Upper lobe of left lung (tissue), 6 donors: Measurements from ENCODE around the gene COL28A1. TPM values are rescaled to one million over a fixed set of nuclear protein-coding genes. Genes with fewer than 3 reads are reported as not detected.

Experiments
- ATAC-seq, 2 donors: fragments of 200-7000 bp; cut with Tn5 transposase; one replicate each; pipeline ENCODE4 v1.9.1; 2022; ENCODE audit warnings: mild to moderate bottlenecking in 2 of 2, moderate library complexity in 2 of 2; ENCODE audit not compliant: low FRiP score in 2 of 2
- DNase-seq, 2 donors: peaks; one replicate each; pipeline ENCODE4 v3.0.0-alpha.2; 2019 to 2020
- H3K27ac ChIP-seq, 4 donors: fragments of 200-600 bp; sonication (generic); one replicate each; pipeline ENCODE4 v1.5.1; 2016 to 2019
- H3K27me3 ChIP-seq, 4 donors: fragments of 200-600 bp; sonication (generic); one replicate each; pipeline ENCODE4 v1.5.1; 2017 to 2019
- H3K36me3 ChIP-seq, 4 donors: fragments of 200-600 bp; sonication (generic); one replicate each; pipeline ENCODE4 v1.5.1; 2016 to 2019
- H3K4me1 ChIP-seq, 4 donors: fragments of 200-600 bp; sonication (generic); one replicate each; pipeline ENCODE4 v1.5.1; 2018 to 2019
- H3K4me3 ChIP-seq, 4 donors: fragments of 200-600 bp; sonication (generic); one replicate each; pipeline ENCODE4 v1.5.1; 2017 to 2019; ENCODE audit warnings: mild to moderate bottlenecking in 2 of 4, moderate library complexity in 1 of 4
- H3K9me3 ChIP-seq, 4 donors: fragments of 200-600 bp; sonication (generic); one replicate each; pipeline ENCODE4 v1.5.1; 2018 to 2019
- EP300 ChIP-seq, 4 donors: sonication (generic); formaldehyde crosslinking; IDR thresholded peaks; one replicate each; pipeline ENCODE4 v1.5.1; 2017; ENCODE audit warnings: antibody characterized with exemption in 4 of 4, control low read depth in 2 of 4
- POLR2A ChIP-seq, 4 donors: fragments of 450-650 bp; IDR thresholded peaks; one replicate each; pipeline ENCODE4 v1.5.1; 2016 to 2017; ENCODE audit warnings: antibody characterized with exemption in 4 of 4, mild to moderate bottlenecking in 2 of 4
- POLR2AphosphoS5 ChIP-seq, 2 donors: sonication (generic); formaldehyde crosslinking; IDR thresholded peaks; one replicate each; pipeline ENCODE4 v1.5.1; 2017; ENCODE audit warnings: antibody characterized with exemption in 2 of 2
- WGBS, 2 donors: methylation state at CpG; one replicate each; pipeline ENCODE4 v1.1.5; 2017 to 2018; 5-methylcytosine and 5-hydroxymethylcytosine counted together
- total RNA-seq, 6 donors: library from RNA; depleted of rRNA in 4 of 6; stranded (reverse); fragments of >200 nt in 4 of 6; gene quantifications; one replicate each; pipeline versions ENCODE4 v1.1.0 to v1.2.1, GENCODE V29; 2016 to 2021
- TF ChIP-seq, protein P1 (sequence below), 6 experiments: fragments of 450-650 bp in 4 of 6; fragments of 200-600 bp in 2 of 6; sonication (generic) in 2 of 6; IDR thresholded peaks; one replicate each; pipeline ENCODE4 v1.5.1; 2016 to 2019; ENCODE audit warnings: antibody characterized with exemption in 6 of 6
- donor health status: DM: no; HTN: no; CAD: no; lungs with moderate emphysema.
- donor health status: DM: no; HTN: yes; CAD: no; lungs with severe emphysema.

The COL28A1 gene
- total RNA-seq, 6 donors from 2014 or later, result 1.5 to 14.7 (median 4.3) TPM

- 86 to 88% methylated on average over 3 of the region's 3 CpGs for WGBS, 2 donors
- no peaks in the 10 kb centered on the region for H3K4me1 ChIP-seq
- no peaks in the 10 kb centered on the region for H3K36me3 ChIP-seq
- no peaks in the 10 kb centered on the region for H3K27me3 ChIP-seq
- H3K4me3 ChIP-seq, result no peak overlapping the region
- no peaks in the 10 kb centered on the region for H3K9me3 ChIP-seq
- H3K27ac ChIP-seq, result no peak overlapping the region
- TF ChIP-seq POLR2A (IDR thresholded peaks at IDR 0.05) (no peak), POLR2AphosphoS5 (IDR thresholded peaks at IDR 0.05) (no peak)
- TF ChIP-seq, protein P1, sequence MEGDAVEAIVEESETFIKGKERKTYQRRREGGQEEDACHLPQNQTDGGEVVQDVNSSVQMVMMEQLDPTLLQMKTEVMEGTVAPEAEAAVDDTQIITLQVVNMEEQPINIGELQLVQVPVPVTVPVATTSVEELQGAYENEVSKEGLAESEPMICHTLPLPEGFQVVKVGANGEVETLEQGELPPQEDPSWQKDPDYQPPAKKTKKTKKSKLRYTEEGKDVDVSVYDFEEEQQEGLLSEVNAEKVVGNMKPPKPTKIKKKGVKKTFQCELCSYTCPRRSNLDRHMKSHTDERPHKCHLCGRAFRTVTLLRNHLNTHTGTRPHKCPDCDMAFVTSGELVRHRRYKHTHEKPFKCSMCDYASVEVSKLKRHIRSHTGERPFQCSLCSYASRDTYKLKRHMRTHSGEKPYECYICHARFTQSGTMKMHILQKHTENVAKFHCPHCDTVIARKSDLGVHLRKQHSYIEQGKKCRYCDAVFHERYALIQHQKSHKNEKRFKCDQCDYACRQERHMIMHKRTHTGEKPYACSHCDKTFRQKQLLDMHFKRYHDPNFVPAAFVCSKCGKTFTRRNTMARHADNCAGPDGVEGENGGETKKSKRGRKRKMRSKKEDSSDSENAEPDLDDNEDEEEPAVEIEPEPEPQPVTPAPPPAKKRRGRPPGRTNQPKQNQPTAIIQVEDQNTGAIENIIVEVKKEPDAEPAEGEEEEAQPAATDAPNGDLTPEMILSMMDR (IDR thresholded peaks at IDR 0.05), result no peak
- no peak for DNase-seq
- ATAC-seq, result peak in 1 of 2 donors; percentile 51
These were observed 30.6 kb downstream of the COL28A1 start for GRCh38 chr7:7504910-7505704.

- Histone ChIP-seq H3K9me3 (no peaks in the 10 kb centered on the region), H3K27me3 (no peaks in the 10 kb centered on the region), H3K36me3 (no peaks in the 10 kb centered on the region), H3K4me1 (no peaks in the 10 kb centered on the region), H3K4me3 (no peak overlapping the region), H3K27ac (no peak overlapping the region)
- TF ChIP-seq EP300 (IDR thresholded peaks at IDR 0.05), result no peak
- TF ChIP-seq, protein P1 (IDR thresholded peaks at IDR 0.05), result no peak
- DNase-seq, result no peak
- 45 to 61% methylated on average over 2 of the region's 2 CpGs for WGBS, 2 donors
- no peak for ATAC-seq
These were observed 35.8 kb downstream of the COL28A1 start for GRCh38 chr7:7499892-7500291.

GRCh38 chr7:7498856-7499255 is 36.8 kb downstream of the COL28A1 start:
- Histone ChIP-seq H3K27ac (no peak overlapping the region), H3K4me3 (no peak overlapping the region), H3K9me3 (no peaks in the 10 kb centered on the region), H3K36me3 (no peaks in the 10 kb centered on the region), H3K27me3 (no peaks in the 10 kb centered on the region), H3K4me1 (no peaks in the 10 kb centered on the region)
- DNase-seq, result no peak
- WGBS, 2 donors, result 69 to 70% methylated on average over 6 of the region's 6 CpGs
- TF ChIP-seq EP300 (IDR thresholded peaks at IDR 0.05), result no peak
- no peak for ATAC-seq

DNA sequence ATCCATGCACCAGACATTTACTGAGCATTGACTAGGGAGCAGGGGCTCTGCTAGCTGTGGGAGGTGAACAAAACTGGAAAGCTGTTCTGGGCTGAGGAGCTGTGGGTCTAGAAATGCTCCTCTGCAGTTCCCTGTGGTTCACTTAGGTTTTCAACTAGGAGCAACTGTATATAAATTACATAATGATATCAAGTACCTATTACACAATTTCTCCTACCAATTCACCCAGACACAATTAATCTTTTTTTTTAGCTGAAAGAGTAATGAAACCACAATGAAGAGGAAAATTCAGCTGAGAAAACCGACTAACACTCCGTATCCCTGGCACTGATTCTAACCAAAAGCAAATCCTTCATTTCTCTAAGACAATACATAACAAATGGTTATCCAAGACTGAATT is 39.4 kb downstream of the COL28A1 start:
- no peaks in the 10 kb centered on the region for H3K27me3 ChIP-seq
- H3K4me1 ChIP-seq, result no peaks in the 10 kb centered on the region
- 51 to 59% methylated on average over 2 of the region's 2 CpGs for WGBS, 2 donors
- H3K36me3 ChIP-seq, result no peaks in the 10 kb centered on the region
- no peak for ATAC-seq
- H3K4me3 ChIP-seq, result no peak overlapping the region
- TF ChIP-seq POLR2A (IDR thresholded peaks at IDR 0.05) (no peak), POLR2AphosphoS5 (IDR thresholded peaks at IDR 0.05) (no peak), EP300 (IDR thresholded peaks at IDR 0.05) (no peak)
- TF ChIP-seq, protein P1 (IDR thresholded peaks at IDR 0.05), result no peak
- no peak for DNase-seq
- no peak overlapping the region for H3K27ac ChIP-seq
- no peaks in the 10 kb centered on the region for H3K9me3 ChIP-seq

DNA sequence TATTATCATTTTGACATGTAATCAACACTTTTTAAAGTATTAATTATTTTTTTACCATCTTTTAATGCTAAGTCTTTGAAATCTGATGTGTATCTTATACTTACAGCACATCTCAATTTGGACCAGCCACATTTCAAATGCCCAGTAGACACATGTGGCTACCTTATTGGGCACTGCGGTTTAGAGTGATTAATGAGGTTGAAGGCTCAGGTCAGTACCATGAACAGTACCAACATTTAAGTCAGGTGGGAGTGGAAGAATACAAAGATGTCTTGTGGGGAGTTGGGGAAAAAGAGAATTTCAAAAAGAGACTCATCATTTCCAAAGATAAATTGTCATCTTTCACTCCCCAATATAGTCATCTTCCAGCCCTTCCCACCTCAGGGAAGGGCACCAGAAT is 40.5 kb downstream of the COL28A1 start:
- WGBS, 2 donors, result 0% methylated on average over 1 of the region's 1 CpG
- TF ChIP-seq POLR2AphosphoS5 (IDR thresholded peaks at IDR 0.05), result no peak
- no peak for TF ChIP-seq EP300 (IDR thresholded peaks at IDR 0.05)
- TF ChIP-seq, protein P1 (IDR thresholded peaks at IDR 0.05), result no peak
- TF ChIP-seq POLR2A (IDR thresholded peaks at IDR 0.05), result no peak
- DNase-seq, result no peak

More for the DNA sequence above, 40.5 kb downstream of the COL28A1 start:
- no peaks in the 10 kb centered on the region for H3K27me3 ChIP-seq
- H3K27ac ChIP-seq, result no peak overlapping the region
- no peak overlapping the region for H3K4me3 ChIP-seq
- no peaks in the 10 kb centered on the region for H3K9me3 ChIP-seq
- ATAC-seq, result no peak
- H3K36me3 ChIP-seq, result no peaks in the 10 kb centered on the region
- H3K4me1 ChIP-seq, result no peaks in the 10 kb centered on the region
